OCI-LY7 (cell line): ENCODE measurements around the gene TFAP2C.

Experiments
- CTCF ChIP-seq: fragments of 200-600 bp; sonication (generic); conservative IDR thresholded peaks from 2 replicates; pipeline ENCODE4 v1.5.1; 2014; ENCODE audit warnings: mild to moderate bottlenecking, antibody characterized with exemption, low read length, moderate library complexity, mixed read lengths
- EZH2phosphoT487 ChIP-seq: fragments of 200-600 bp; sonication (generic); IDR thresholded peaks from 2 replicates; pipeline ENCODE4 v1.6.1; 2018; ENCODE audit warnings: low read depth, borderline replicate concordance, mild to moderate bottlenecking, mixed run types, antibody characterized with exemption, low read length, moderate library complexity, mixed read lengths

- TF ChIP-seq CTCF (no peak), EZH2phosphoT487 (no peak)
Observed at GRCh38 chr20:56636716-56637115, 7.6 kb downstream of the TFAP2C start.
